OCI-M2 (cell line): Measurements from ENCODE around the gene ZNF578.
"Not testable (repeated sequence)": the region's sequence is repeated elsewhere in the genome, so short reads cannot be mapped to it uniquely, and the experiment has no call there.

Experiments used
- DNase-seq: peaks from one replicate; lab custom pipeline; 2025; ENCODE audit not compliant: unreplicated experiment; lab: John Stamatoyannopoulos, UW

The ZNF578 gene

DNA sequence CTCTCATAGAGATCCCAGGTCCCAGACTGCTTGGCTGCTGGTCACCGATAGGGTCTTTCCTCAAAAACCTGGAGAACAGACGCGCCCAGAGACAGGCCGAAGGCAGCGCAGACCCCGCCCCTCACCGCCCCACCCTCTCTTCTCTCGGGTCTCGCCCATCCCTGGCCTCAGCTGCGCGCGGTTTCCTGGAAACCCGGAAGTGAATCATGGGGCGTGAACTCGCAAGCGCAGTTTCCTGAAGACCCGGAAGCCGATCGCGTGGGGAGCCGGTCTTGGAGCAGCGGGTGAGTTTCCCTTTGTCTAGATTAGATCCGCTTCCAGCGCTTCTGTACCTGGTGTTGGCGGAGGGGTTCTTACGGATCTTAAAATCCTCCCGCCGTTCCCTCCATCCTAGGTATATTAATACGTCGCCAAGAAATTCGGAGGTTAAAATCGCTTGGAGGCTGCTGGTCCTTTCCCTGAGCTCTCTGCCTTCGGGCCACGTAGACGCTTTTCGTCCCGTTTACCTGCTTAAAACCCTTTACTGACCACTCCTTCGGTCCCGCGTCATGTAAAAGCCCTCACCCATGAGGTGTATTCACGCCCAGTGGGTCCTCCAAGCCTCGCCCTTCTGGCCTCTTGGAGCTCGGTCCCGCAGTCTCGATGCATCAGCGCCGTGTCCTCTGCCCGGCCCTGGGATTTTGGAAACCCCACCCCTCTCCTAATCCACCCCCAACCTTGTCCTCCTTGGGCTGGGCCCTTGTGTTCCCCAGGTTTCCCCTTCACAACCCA, at the start of gene ZNF578:
TSS of gene ZNF578 (plus strand) at position 230 of the 771 bp plus-strand sequence. CDS start 48,293 bp downstream, outside the sequence.
- no peak for DNase-seq

DNA sequence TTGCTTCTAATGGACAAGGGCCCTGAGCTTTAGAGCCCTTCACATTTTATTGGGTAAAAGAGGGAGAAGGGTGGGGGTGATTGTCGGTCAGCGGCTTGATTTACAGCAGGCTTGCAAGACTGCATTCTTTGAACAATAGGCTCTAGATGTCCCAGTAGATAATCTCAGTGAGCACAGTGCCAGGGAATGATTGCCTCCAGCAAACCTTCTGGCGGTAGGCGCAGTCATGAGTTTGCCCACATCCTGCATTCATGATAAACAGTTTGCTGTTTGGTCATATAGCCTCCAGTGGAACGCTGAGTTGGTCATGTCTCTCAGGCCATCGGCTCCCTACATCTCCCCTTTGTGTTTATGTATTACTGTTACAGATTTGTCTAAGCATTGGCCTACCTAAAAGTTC, 43.1 kb upstream of the ZNF578 start:
- DNase-seq: no peak

DNA sequence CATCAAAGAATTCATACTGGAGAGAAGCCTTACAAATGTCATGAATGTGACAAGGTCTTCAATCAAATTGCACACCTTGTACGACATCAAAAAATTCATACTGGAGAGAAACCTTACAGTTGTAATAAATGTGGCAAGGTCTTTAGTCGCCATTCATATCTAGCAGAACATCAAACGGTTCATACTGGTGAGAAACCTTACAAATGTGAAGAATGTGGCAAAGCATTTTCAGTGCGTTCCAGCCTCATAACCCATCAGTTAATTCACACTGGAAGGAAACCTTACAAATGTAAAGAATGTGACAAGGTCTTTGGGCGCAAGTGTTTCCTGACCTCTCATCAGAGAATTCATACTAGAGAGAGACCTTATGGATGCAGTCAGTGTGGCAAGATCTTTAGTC, 37.6 kb upstream of the ZNF578 start:
- DNase-seq: no peak

DNA sequence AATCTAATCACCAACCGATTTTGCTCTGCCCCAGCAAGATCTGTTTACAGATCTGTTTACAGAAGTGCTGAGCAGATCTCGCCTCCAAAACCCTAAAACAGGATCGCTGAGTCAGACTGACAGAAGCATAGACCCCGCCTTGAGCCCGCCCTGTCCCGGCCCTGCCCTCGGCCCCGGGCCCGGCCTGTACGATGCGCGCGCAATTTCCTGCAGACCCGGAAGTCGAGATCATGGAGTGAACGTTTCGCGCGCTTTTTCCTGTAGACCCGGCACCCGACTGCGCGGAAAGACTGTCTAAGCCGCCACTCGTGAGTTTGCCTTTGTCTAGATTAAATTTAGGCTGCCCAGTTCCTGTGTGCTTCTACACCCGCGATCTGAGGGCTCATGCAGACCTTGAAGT, 24.4 kb upstream of the ZNF578 start, which contains the start of gene ZNF534:
TSS of gene ZNF534 (plus strand) at position 212 of the 400 bp plus-strand sequence. CDS start 2,327 bp downstream, outside the sequence.
- no peak for DNase-seq

DNA sequence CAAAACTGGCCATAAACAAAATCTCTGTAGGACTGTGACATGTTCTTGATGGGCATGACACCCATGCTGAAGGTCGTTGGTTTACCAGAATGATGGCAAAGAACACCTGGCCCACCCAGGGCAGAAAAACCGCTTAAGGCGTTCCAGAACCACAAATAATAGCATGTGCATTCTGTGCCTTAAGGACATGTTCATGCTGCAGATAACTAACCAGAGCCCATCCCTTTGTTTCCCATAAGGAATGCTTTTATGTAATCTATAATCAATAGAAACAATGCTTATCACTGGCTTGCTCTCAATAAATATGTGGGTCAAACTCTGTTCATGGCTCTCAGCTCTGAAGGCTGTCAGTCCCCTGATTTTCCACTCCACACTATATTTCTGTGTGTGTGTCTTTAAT, 11.2 kb upstream of the ZNF578 start:
- DNase-seq: no peak

DNA sequence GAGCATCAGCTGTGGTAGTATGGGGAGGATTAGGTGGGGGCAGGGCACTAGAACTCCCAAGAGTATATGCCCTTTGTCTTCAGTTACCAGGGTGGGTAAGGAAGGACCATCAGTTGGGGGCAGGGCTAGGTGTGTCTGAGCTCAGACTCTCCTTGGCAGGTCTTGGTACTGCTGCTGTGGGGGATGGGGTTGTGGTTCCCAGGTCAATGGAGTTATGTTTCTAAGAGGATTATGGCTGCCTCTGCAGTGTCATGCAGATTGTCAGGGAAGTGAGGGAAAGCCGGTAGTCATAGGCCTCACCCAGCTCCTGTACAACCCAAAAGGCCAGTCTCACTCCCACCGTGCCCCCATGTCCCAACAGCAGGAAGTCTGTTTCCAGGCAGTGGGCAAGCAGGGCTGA, 8.8 kb upstream of the ZNF578 start:
- no peak for DNase-seq

DNA sequence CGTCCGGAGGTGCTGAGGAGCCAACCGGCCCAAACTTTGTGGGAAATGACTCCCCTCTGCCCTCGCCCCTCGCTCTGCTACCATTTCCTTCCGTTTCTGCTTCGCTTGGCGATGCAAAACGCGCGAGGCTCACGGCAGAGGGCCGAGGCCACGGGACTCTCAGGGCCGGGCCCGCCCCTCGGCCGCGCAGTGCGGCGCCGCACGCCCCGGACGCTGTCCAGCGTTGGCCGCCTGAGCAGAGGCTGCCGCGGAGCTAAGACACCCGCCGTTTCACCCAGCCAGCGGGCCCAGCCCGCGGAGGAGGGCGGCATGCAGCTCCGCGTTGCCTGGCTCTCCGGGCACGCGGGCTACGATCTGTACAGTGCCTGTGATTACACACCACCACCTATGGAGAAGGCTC, 2.1 kb upstream of the ZNF578 start:
- DNase-seq: no peak

DNA sequence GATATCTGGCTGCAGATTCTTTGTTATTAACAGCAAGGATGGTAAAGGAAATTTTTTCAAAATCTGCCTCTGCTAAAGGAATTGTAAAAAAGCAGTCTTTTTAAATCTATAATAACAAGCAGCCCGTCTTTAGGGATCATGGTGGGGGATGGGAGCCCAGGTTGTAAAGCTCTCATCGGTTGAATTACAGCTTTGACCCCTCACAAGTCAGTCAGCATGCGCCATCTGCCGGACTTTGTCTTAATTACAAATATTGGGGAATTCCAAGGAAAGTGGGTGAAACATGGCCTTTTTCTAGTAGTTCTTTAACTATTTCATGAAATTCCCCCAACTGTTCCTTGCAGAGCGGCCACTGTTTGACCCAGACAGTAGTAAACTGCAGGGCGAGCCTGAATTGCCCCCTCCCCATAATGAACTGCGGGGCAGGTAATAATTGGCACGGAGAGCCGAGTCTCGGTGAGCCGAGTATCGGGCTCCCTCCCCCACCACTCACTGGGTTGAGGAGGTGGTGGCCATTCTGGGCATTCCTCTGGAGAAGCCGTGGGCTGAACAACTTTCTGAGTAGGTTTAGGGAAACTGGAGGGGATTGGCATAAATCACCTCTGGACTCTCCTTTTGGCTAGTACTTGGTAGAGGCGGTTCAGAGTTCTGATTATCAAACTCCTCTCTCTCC, 11.6 kb downstream of the ZNF578 start:
- DNase-seq: no peak

DNA sequence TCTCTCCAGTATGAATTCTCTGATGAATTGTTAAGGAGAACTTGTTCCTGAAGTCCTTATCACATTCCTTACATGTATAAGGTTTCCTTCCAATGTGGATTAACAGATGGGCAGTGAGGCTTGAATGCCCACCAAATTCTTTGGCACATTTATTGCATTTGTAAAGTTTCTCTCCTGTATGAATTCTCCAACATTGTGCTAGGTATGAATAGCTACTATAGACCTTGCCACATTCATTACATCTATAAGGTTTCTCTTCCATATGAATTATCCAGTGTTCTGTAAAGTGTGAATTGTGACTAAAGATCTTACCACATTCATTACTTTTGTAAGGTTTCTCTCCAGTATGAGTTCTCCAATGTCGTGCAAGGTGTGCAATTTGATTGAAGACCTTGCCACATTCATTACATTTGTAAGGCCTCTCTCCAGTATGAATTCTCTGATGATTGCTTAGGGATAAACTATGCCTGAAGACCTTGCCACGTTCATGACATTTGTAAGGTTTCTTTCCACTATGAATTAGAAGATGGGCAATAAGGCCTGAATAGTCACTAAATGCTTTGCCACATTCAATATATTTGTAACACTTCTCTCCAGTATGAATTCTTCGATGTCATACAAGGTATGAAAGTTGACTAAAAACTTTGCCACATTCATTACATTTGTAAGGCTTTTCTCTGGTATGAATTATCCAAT, 20.4 kb downstream of the ZNF578 start:
- no peak for DNase-seq

DNA sequence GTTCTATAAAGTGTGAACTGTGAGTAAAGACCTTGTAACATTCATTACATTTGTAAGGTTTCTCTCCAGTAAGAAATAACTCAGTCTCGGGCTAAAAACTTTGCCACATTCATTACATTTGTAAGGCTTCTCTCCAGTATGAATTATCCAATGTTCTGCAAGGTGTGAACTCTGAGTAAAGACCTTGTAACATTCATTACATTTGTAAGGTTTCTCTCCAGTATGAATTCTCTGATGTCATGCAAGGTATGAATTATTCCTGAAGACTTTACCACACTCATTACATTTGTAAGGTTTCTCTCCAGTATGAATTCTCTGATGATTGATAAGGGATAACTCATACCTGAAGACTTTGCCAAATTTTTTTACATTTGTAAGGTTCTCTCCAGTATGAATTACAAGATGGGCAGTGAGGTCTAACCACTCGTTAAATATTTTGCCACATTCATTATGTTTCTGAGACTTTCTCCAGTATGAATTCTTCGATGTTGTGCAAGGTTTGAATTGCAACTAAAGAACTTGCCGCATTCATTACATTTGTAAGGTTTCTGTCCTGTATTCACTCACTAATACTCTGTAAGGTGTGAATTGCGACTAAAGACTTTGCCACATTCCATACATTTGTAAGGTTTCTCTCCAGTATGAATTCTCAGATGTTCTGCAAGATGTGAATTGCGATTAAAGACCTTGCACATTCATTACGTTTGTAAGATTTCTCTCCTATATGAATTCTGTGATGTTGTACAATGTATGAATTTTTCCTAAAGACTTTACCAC, 21.2 kb downstream of the ZNF578 start:
- no peak for DNase-seq

DNA sequence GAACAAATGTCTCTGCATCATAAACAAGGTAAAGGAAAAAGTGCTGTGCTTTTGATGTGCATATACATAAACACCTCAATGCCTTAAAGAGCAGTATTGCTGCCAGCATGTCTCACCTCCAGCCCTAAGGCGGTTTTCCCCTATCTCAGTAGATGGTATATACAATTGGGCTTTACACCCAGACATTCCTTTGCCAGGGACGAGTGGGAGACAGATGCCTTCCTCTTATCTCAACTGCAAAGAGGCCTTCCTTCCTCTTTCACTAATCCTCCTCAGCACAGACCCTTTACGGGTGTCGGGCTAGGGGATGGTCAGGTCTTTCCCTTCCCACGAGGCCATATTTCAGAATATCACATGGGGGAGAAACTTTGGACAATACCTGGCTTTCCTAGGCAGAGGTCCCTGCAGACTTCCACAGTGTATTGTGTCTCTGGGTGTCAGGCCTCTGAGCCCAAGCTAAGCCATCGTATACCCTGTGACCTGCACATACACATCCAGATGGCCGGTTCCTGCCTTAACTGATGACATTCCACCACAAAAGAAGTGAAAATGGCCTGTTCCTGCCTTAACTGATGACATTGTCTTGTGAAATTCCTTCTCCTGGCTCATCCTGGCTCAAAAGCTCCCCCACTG, 30.9 kb downstream of the ZNF578 start:
- not testable (repeated sequence) for DNase-seq

DNA sequence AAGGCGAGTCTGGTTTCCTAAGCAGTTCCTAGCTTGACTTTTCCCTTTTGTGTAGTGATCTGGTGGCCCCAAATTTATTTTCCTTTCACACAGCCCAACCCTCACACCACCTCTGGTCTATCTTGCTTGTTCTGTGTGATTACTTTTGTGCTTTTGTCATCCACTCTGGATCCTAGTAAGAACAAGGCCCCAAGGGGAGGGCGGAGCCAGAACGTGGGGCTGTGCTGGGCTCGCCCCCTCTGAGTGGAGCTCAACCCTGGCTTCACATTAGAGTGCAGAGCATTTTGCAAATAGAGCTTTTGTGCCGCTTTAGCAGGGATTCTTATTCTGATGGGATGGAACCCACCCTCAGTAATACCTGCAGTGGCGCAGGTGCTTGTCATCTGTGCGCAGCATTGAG, 31.7 kb downstream of the ZNF578 start:
- DNase-seq: not testable (repeated sequence)

DNA sequence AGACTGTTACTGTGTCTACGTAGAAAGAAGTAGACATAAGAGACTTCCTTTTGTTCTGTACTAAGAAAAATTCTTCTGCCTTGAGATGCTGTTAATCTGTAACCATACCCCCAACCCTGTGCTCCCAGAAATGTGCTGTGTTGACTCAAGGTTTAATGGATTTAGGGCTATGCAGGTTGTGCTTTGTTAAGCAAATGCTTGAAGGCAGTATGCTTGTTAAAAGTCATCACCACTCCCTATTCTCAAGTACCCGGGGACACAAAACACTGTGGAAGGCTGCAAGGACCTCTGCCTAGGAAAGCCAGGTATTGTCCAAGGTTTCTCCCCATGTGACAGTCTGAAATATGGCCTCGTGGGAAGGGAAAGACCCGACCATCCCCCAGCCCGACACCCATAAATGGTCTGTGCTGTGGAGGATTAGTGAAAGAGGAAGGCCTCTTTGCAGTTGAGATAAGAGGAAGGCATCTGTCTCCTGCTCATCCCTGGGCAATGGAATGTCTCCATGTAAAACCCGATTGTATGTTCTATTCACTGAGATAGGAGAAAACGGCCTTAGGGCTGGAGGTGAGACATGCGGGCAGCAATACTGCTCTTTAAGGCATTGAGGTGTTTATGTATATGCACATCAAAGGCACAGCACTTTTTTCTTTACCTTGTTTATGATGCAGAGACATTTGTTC, 32.3 kb downstream of the ZNF578 start:
- DNase-seq: not testable (repeated sequence)

DNA sequence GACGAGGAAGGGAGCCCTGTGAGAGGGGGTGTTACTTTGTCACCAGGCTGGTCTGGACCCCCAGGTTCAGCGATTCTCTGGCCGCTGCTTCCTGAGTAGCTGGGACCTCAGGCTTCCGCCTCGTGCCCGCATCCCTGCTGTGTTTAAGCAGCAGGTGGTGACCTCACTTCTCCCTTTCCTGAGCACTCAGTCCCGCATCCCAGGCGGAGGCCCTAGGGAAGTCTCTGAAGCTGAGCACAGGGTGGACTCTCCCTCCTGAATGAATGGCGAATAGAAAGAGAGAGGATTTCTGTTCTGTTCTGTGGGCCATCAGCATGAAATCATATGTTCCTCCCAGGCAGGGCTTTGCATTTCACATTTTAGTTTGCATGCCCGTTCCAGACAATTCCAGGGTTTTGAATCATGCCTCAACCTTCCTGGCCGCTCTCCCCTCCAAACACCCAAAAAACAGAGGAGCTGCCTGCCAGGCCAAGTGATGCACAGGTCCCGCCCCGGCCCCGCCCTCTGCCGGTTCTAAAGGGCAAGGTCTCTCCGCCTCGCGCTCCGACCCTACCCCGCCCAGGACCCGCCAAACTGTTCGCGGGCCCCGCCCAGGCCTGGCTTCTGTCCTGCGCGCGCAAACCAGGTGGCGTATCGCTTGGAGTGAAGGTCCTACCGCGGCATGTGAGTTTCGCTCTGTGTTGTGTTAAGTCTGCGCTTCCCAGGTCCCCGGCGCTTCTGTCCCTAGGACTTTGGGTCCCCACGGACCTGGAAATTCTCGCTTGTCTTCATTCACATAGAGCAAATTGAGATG, 39.0 kb downstream of the ZNF578 start:
- DNase-seq: no peak

DNA sequence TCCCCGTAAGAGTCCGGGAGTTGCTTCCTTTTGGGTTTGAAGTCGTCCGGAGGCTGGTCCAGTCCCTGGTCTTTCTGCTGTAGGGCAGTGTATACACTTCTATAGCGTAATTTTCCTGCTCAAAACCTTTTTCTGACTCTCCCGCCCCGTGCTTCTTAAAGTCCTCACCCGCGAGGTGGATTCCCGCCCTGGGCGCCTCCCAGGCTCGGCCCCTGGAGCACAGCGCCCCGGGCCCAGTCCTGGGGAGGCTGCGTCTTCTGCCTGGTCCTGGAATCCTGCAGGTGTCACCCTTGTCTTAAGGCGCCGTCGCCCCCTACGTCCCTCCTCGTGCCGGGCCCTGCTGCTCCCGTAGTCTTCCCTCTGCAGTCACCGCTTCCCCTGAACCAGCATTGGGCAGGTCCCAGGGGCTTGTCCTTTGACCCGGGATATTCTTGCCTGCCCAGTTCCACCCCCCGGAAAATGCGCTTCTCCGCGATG, 39.7 kb downstream of the ZNF578 start:
- DNase-seq: no peak

DNA sequence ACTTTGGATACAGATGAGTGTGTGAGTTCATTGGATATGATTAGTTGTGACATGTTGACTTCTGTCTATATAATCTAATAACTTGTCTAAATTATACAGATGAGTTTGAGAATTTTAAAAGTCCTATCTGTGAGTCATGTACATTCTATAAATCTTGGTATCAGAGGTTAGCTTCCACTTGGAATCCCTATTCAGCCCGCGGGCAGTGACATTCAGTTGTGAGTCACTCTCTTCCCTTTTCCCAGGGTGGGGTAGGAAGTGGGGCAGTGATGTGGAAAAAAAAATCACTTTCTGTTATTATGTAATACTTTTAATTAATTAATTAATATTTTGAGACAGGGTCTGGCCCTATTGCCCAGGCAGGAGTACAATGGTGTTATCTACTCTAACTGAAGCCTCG, 41.2 kb downstream of the ZNF578 start:
- DNase-seq: no peak

DNA sequence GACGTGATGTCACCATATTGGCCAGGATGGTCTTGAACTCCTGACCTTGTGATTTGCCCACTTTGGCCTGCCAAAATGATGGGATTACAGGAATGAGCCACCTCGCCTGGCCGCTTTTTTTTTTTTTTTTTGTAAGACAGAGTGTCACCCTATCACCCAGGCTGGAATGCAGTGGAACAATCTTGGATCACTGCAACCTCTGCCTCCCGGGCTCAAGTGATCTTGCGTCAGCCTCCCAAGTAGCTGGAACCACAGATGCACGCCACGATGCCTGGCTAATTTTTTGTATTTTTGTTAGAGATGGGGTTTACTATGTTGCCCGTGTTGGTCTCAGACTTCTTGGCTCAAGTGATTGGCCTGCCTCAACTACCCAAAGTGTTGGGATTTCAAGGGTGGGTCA, 45.2 kb downstream of the ZNF578 start:
- no peak for DNase-seq

DNA sequence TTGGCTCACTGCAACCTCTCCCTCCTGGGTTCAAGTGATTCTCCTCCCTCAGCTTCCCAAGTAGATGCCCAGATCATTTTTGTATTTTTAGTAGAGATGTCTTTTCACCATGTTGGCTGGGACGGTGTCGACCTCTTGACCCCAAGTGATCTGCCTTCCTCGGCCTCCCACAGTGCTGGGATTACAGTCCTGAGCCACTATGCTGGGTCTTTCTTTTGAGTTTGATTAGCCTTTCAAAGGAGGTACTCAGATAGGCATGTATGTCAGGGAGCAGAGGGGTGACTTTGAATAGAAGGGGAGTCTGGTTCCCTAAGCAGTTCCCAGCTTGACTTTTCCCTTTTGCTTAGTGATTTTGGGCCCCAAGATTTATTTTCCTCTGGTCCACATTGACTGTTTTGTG, 47.1 kb downstream of the ZNF578 start:
- not testable (repeated sequence) for DNase-seq

DNA sequence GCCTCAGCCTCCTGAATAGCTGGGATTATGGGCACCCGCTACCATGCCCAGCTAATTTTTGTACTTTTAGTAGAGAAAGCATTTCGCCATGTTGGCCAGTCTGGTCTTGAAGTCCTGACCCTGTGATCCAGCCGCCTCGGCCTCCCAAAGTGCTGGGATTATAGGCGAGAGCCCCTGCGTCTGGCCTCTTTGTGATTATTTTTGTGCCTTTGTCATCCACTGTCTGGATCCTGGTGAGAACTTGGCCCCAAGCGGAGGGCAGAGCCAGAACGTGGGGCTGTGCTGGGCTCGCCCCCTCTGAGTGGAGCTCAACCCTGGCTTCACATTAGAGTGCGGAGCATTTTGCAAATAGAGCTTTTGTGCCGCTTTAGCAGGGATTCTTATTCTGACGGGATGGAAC, 47.6 kb downstream of the ZNF578 start:
- not testable (repeated sequence) for DNase-seq
